NOMO-1 treated with dmso at 0.1 percent for 144 hours (cell line): ENCODE results near the gene OR6S1.
"Not testable (repeated sequence)": the region's sequence is repeated elsewhere in the genome, so short reads cannot be mapped to it uniquely, and the experiment has no call there.

Experiments used
- DNase-seq: peaks from one replicate; lab custom pipeline; 2025; ENCODE audit not compliant: unreplicated experiment; lab: John Stamatoyannopoulos, UW

The OR6S1 gene

GRCh38 chr14:20631880-20632389, 9.6 kb downstream of the OR6S1 start:
- no peak for DNase-seq

DNA sequence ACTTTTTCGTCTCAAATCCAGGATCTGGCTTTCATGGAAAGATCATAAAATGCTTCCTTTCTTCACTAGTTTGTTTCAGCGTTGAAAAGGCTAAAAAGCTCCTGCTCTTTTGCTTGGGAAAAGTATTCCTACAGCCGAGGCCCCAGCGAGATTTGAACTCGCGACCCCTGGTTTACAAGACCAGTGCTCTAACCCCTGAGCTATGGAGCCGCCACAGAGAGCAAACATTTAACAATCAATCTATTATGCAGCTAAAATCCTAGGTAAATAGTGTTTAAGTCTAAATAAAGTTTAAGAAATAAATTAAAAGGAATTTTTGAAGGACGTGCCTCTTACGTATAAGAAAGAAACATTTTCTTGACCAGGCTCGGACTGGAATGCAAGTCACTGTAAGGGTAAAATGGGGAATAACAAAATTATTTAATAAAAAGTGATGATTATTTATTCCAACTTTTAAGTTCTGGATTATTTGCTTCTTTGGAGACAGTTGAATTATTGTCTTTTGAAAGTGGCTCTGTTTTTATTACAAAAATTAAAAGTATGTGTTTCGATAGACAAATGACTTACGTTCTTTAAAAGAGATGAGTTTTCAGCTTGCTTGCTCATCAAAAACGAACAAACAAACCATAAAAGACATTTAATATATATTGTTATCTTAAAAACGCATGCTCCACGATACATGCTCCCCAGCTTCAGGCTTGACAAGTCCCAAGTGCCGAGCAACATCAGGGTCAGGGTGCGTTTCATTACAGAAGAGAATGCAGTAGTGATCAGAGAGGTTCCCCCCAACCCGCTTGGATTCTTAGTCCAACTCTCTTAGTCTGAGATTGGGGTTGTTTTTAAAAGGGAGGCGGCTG, 10.2 kb downstream of the OR6S1 start:
- no peak for DNase-seq

- DNase-seq: peak; percentile 48
Measured at GRCh38 chr14:20630340-20631022, 11.0 kb downstream of the OR6S1 start.

- DNase-seq: no peak
Measured at GRCh38 chr14:20628063-20628854, 13.2 kb downstream of the OR6S1 start.

GRCh38 chr14:20627346-20628027, 14.0 kb downstream of the OR6S1 start:
- no peak for DNase-seq

DNA sequence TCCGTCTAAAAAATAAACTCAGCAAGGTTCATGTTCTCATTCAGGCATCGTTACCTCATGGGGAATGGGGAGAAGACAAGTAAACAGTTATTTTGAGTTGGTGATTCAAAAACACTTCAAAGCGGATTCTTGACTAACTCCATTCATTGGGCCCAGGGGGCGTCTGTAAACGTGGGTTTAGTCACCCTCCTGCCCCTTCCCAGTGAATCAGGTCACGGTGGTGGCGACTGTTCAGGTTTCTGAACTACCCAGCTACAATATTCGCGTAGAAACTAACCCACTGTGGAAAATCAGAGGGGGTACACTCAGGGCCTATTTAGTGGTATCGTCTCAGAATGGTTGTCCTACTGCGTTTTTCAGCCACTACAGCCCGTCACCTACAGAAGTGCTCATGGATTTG, 15.2 kb downstream of the OR6S1 start:
- DNase-seq: no peak

DNA sequence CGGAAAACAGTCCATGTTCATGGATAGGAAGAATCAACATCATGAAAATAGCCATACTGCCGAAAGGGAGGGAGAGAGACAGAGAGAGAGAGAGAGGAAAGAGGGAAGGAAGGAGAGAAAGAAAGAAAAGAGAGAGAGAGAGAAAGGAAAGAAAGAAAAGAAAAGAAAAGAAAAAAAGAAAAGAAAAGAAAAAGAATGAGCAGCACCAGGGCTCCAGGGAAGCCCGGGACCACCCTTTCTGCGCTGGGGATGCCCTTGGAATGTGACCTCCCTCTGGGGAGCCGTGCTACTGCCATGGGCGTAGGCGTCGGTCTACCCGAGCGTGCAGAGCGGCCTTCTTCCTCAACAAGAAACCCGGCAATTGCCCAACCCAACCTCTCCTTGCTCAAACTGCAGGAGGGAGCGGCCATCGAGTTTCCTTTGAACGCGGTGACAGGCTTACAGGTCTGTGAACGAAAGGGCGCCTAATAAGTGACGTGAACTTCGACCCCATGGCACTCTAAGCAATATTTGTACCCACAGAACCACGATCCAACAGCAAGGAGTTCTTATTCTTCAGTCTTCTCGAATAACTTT, 16.9 kb downstream of the OR6S1 start:
- peak; percentile 57 for DNase-seq

DNA sequence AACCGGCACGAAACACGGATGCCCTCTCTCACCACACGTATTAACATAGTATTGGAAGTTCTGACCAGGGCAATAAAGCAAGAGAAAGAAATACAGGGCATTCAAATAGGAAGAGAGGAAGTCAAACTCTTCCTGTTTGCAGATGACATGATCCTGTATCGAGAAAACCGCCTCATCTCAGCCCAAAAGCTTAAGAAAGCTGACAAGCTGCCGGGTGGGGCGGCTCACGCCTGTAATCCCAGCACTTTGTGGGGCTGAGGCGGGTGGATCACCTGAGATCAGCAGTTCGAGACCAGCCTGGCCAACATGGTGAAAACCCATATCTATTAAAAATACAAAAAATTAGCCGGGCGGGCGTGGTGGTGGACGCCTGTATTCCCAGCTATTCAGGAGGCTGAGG, 17.7 kb downstream of the OR6S1 start:
- no peak for DNase-seq

DNA sequence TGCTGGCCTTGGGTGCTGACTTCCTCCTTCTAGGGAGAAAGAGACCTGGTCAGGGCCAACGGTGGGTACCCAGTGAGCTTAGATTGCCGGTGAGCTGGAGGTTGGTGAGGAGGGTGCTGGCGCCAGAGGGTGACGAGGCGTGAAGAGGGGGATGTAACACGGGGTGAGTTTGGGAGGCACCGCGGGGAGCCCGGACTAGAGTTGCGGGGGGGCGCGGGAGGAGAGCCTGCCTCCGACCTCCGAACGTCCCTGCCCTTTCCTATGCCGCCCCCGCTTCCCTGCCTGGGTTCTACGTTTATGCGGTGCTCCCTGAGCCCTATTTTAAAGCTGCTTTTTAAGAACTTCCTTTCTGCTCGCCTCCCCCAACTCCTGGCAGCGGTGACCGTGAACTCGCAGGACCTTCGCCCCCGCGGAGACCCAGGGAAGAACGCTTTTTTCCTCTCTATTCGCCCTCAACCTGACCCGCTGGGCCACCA, 18.6 kb downstream of the OR6S1 start:
- no peak for DNase-seq

DNA sequence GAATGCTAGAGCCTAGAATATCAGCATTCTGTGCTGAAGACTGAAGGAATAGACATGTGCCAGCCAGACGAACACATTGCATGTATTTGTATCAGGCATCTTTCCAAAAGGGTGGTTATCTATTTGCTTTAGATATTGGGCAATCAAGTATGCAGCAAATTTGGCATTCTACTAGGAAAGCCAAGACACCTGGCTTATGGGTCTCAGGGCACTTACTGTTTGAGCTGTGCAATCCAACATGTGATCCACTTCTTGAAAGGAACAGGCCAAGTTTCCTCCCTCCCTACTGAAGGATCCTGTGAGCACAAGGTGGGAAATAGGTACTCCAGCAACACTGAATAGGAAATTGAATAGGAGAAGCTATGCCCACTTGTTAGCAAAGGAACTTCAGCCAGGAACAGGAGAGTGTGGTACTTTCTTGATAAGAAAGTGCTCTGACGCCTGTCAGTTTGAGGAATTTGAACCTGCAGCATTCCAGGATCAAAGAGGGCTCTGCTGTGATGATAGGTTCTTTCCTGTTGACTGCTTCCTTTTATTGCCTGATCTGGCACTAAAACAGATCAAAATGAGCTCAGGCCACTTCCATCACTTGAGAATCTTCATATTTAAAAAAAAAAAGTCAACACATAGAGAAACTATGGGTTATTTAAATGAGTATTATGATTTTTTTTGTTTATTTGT, 20.6 kb downstream of the OR6S1 start:
- DNase-seq: no peak

DNA sequence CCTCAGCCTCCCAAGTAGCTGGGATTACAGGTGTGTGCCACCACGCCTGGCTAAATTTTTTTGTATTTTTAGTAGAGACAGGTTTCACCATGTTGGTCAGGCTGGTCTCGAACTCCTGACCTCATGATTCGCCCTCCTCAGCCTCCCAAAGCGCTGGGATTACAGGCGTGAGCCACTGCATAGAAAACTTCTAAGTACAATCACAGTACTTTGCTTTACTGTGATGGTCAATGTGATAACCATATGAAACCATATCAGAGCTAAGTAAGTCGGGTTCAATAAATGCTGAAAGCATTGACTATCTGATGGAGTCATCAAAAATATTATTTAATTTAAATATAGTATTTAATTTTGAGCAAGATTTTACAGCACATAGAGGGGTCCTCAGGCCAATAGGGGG, 21.8 kb downstream of the OR6S1 start:
- not testable (repeated sequence) for DNase-seq

DNA sequence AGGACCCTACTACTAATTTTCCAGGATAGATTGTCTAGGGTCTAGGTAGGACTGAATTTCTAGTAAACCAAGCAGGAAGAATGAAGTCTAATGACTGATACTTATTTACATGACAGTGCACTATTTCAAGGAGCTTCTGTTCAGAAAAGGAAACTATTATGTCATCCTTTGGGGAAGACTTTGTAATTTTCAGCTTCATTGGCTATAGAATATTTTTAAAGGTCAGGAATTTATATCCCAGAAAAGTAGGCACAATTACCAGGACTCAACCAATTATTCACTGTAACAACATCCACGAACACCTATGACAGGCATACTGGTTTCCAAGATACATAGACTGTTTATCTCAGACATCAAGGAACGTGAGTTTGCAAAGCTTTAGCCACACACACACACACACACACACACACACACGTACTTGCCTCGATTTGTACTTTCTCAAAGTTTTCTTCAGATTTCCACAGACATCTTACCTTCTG, 23.2 kb downstream of the OR6S1 start:
- DNase-seq: no peak

GRCh38 chr14:20617138-20618003, 24.1 kb downstream of the OR6S1 start:
- DNase-seq: no peak

- DNase-seq: no peak
Measured at GRCh38 chr14:20615996-20616395, 25.5 kb downstream of the OR6S1 start.

- DNase-seq: no peak
Measured at GRCh38 chr14:20614038-20614840, 27.3 kb downstream of the OR6S1 start.

- peak; percentile 88 for DNase-seq
Measured at GRCh38 chr14:20613094-20614037, 28.1 kb downstream of the OR6S1 start.

DNA sequence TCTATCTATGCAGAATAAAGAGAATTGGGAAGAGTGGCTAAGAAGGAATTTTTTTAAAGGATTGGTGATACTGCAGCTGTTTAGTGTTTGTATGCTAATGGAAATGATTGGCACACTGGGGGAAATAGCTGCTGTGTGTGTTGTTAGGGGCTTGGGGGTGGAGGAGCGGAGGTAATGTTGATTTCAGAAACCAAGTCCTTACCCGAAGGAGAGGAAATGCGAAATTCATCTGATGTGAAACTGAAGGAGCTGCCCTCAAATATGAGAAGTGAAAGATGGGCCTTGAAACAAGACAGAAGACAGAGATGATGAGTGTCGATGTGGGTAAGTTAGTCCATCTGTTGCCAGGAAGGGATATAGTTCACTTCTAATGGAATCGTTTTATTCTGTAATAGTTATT, 29.1 kb downstream of the OR6S1 start:
- DNase-seq: peak; percentile 51
